Inflammatory macrophage treated with lipopolysaccharide for 4 hours (primary cell): ENCODE results near the gene CTNND2.

Source experiments
- DNase-seq: peaks from one replicate; pipeline ENCODE4 v3.0.0-alpha.2; 2020

The CTNND2 gene

GRCh38 chr5:11064763-11065450 is 839.3 kb downstream of the CTNND2 start:
- no peak for DNase-seq

DNA sequence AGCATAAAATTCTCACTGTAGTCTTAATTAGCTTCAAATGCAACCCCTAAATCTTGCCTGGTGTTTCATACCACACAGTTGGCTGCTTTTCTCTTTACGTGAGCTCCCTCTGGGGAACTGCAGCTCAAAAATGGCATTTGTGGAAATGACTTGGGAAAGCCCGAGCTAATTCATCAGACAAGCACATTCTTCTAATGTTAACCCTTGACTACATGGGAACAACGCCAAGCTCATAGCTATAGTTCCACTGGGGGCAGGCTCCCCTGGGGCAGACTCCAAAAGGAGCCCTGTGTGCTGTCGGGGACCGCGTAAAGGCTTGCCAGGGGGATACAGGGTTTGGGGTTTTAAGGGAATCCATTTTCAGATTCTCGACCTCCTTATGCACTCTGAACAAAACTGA is 841.8 kb downstream of the CTNND2 start:
- DNase-seq = no peak

DNA sequence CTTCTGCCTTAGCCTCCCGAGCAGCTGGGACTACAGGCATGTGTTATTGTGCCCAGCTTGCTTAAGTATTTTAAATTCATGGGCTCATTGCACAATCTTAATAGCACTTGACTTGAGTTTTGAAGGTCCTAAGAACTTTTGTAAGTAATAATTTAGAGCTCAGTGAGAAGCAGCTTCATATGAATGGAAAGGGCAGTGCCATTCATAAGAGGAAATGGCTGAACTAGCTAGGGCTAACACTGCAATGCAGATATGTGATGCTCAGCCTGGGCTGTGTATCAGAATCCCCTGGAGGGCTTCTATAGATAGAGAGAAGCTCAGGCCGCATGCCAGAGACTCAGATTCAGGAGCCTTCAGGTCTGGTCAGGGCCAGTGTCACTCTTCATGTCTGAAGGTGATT is 847.7 kb downstream of the CTNND2 start:
- DNase-seq = no peak

DNA sequence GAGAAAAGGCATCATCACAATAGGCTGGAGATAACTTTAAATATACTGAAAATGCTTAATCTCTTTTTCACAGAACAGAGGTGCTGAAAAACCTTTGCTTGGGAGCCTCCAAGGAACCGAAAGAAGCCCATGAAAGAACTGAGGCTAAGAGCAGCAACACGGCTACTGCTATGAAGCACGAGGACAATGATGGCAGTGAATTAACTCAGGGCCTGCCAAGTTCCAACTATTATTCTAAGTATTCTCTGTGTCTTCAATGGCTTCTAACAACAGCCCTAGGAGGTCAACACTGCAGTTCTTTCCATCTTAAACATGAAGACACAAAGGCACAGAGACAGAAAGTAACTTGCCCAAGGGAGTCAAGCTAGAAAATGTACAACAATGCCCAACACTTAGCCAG is 850.2 kb downstream of the CTNND2 start:
- no peak for DNase-seq

DNA sequence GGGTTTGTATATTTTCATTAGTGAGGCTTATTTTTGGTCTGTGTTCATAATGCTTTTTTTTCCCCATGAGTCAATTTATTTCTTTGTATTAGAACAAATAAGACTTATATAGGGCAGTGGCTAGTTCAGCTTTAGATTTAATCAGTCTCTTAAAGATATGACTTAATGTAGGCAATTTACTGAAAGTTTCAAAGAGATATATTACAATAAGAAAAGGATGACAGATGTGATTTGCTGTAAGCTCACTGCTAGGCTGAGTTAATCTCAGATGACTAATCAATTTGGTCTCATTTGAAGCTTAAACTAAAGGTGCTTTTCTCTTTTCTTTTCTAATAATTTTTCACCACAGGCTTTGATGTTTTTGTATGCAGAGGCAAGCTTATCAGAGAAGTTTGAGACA is 851.4 kb downstream of the CTNND2 start:
- no peak for DNase-seq

GRCh38 chr5:11050596-11051304 is 853.5 kb downstream of the CTNND2 start:
- peak; percentile 39 for DNase-seq

GRCh38 chr5:11048760-11049159 is 855.5 kb downstream of the CTNND2 start:
- DNase-seq = no peak

GRCh38 chr5:11047625-11048024 is 856.6 kb downstream of the CTNND2 start:
- DNase-seq = no peak

DNA sequence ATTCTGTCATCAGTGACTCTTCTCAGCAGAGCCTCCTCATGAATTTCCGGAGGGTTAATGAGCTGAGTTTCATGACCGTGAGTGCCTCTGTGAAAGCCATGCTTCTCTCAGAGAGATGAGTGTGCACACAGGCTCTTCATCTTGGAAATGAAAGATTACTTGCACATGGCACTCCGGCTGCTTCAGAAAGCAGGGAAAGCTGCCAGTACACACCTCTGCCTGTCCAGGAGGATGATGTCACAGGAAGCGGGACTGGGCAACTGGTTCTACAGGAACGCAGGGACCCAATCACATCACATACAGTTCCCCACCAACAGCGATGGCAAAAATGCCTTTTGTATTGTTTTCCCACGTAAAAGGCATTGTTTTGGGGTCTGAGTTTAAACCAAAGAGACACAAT is 857.2 kb downstream of the CTNND2 start:
- no peak for DNase-seq

DNA sequence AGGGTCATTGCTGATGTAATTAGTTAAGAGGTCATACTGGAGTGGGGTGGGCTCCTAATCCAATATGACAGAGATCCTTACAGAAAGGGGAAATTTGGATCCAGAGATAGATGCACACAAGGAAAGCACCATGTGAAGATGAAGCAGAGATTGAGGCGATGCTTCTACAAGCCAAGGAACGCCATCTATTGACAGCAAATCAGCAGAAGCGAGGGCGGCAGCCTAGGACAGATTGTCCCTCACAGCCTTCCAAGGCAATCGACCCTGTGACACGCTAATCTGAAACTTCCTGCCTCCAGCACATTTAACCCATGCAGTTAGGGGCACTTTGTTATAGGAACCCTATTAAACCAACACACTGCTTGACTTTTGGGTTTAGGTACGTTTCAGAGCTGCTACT is 858.1 kb downstream of the CTNND2 start:
- no peak for DNase-seq

DNA sequence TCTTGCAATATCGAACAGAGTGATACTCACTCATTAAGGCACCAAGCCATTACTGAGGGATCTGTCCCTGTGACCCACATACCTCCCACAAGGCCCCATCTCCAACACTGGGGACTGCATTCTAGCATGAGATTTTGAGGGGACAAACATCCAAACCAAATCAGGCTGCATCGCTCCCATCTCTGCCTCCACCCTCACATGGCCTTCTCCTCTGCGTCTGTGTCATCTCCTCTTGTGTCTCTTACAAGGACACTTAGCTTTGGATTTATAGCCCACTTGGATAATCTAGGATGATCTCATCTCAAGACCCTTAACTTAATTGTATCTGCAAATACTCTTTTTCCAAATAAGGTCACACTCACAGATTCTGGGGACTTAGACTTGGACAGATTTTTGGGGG is 858.8 kb downstream of the CTNND2 start:
- no peak for DNase-seq

DNA sequence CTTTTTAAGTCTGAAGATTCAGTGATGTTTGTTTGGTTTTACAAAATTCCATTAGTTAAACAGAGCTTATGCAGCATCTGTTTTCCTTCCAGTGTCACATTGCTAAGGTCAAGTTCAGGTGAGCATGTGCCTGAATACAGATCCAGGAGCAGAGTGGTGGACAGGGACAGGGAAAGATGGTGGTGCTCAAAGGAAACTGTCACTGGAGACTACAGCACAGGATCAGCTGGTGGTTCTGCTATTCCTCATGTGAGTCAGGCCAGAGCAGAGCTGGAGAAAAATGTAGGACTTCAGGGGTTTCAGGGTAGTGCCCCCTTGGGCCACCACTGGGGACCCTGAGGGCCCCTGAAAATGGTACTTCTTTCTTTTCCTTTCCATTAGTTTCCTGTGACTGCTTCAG is 859.7 kb downstream of the CTNND2 start:
- no peak for DNase-seq

- no peak for DNase-seq
Observed at GRCh38 chr5:11043881-11044280, 860.4 kb downstream of the CTNND2 start.

- DNase-seq = no peak
Observed at GRCh38 chr5:11040345-11040744, 863.9 kb downstream of the CTNND2 start.

DNA sequence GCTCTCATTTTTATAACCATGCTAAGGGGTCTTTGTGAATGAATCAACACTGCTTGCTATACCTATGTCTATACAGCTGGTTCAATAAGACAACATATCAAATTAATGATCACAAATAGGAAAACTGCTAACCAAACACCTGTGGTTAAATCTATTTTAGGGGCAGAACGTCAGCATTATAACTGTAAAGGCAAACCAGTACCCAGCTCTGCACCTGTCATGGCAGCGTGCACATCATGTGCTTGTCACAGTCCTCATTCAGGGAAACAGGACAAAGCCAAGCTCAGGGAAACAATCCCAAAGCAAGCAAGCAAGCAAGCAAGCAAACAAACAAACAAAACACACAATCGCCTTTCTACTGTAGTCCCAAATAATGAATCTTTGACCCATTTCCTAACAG is 865.5 kb downstream of the CTNND2 start:
- DNase-seq = no peak

- DNase-seq = no peak
Observed at GRCh38 chr5:11037941-11038340, 866.3 kb downstream of the CTNND2 start.

GRCh38 chr5:11037080-11037479 is 867.2 kb downstream of the CTNND2 start:
- no peak for DNase-seq

GRCh38 chr5:11030671-11031070 is 873.6 kb downstream of the CTNND2 start:
- DNase-seq = peak; percentile 88

- peak; percentile 80 for DNase-seq
Observed at GRCh38 chr5:11027660-11028059, 876.6 kb downstream of the CTNND2 start.

DNA sequence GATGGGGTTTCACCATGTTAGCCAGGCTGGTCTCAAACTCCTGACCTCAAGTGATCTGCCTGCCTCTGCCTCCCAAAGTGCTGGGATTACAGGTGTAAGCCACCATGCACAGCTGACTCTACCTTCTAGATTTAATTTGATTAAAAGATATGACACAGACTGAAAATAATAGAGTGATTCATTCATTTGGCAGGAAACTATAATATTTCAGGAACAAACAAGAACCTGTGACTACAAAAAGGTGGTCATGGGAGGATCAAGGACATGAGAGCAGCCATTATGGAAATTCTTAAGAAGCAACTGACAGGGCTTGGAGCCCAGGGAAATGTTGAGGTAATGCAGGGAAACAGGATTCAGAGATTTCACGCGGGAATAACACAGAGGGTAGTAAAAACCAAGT is 877.7 kb downstream of the CTNND2 start:
- DNase-seq = no peak

DNA sequence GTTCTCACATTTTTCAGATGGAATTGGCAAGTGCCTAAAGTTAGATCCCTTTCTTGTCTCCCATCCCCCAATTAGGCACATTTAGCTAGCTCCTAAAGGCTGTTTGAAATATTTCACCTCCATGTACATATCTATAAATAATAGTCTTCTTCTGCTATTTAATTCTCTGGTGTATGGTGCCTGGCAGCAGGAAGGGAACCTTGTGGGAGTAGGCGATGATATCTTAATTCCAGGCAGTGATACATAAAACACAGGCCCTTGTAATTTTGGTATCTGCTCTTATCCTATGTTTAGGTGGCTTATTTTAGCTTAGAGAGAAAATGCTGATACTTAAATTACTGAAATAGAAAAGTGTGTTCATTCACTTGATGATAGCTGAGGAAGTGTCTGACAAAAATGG is 880.3 kb downstream of the CTNND2 start:
- no peak for DNase-seq

GRCh38 chr5:11013793-11014192 is 890.5 kb downstream of the CTNND2 start:
- no peak for DNase-seq

- DNase-seq = no peak
Observed at GRCh38 chr5:11012295-11012694, 892.0 kb downstream of the CTNND2 start.

- DNase-seq = no peak
Observed at GRCh38 chr5:11010429-11011210, 893.6 kb downstream of the CTNND2 start.
